ENCODE measurements around the gene FBLN1. TPM values are rescaled to one million over a fixed set of nuclear protein-coding genes. Genes with fewer than 3 reads are reported as not detected.

Gene FBLN1
- total and polyA plus RNA-seq, 9 of the 15 experiments (the other 6 are each of a cell fraction or from before 2014, with no cell fraction given): 0.66 TPM; not detected in 8

- no peak for TF ChIP-seq IRF9 (tag; IDR thresholded peaks at IDR 0.05)
- no peak for TF ChIP-seq HDAC8 (tag; IDR thresholded peaks at IDR 0.05)
- TF ChIP-seq MLLT1 (IDR thresholded peaks at IDR 0.05): no peak
- peak; percentile 44; the same call in 1 of the 2 replicates for TF ChIP-seq MAX (CRISPR knock-in tag; IDR thresholded peaks at IDR 0.05)
- TF ChIP-seq SRF (CRISPR knock-in tag; IDR thresholded peaks at IDR 0.05): no peak
- no peak for TF ChIP-seq ZNF212 (CRISPR knock-in tag; IDR thresholded peaks at IDR 0.05)
- TF ChIP-seq RB1 (IDR thresholded peaks at IDR 0.05; ENCODE audit: low read depth): peak; percentile 69; the same call in 1 of the 2 replicates
- TF ChIP-seq NR3C1 (CRISPR knock-in tag; IDR thresholded peaks at IDR 0.05): no peak
- no peak for TF ChIP-seq ARID4B (CRISPR knock-in tag; IDR thresholded peaks at IDR 0.05)
- no peak for TF ChIP-seq SUPT5H (IDR thresholded peaks at IDR 0.05)
- no peak for TF ChIP-seq TOE1 (IDR thresholded peaks at IDR 0.05; ENCODE audit: borderline replicate concordance)
- TF ChIP-seq TOE1 (CRISPR knock-in tag; IDR thresholded peaks at IDR 0.05; ENCODE audit: borderline replicate concordance, low read depth): no peak
- peak; percentile 61 to 85 for TF ChIP-seq RAD21 (CRISPR knock-in tag; conservative IDR thresholded peaks at IDR 0.05 in 1 of 2, IDR thresholded peaks at IDR 0.05 in 1 of 2)
- TF ChIP-seq ASH1L (IDR thresholded peaks at IDR 0.05; ENCODE audit: borderline replicate concordance, low read depth, partially characterized antibody): no peak
- no peak for TF ChIP-seq ZBTB33 (CRISPR knock-in tag; IDR thresholded peaks at IDR 0.05)
- TF ChIP-seq USF2 (CRISPR knock-in tag; IDR thresholded peaks at IDR 0.05): peak; percentile 47
Measured at GRCh38 chr22:45645526-45646414, 143.1 kb downstream of the FBLN1 start (continued).

Data from K562 (cell line).